Fibroblast of pulmonary artery (primary cell): ENCODE results near the gene PAPPA.

Experiments
- DNase-seq: peaks from one replicate; pipeline ENCODE4 v3.0.0-alpha.2; 2010; ENCODE audit warnings: low read depth
- H3K4me3 ChIP-seq: replicated peaks from 2 replicates; pipeline ENCODE4 v1.5.1; 2011; ENCODE audit warnings: low read depth, mild to moderate bottlenecking, control low read depth, low read length, moderate library complexity
- CTCF ChIP-seq: IDR thresholded peaks from 2 replicates; pipeline ENCODE4 v1.5.1; 2011; ENCODE audit warnings: mild to moderate bottlenecking, control low read depth, low read length, inconsistent platforms; ENCODE audit errors: missing control alignments

PAPPA gene

GRCh38 chr9:116381350-116381749 is 227.8 kb downstream of the PAPPA start:
- DNase-seq = peak; percentile 54
- no peak overlapping the region for H3K4me3 ChIP-seq
- TF ChIP-seq CTCF = no peak

- DNase-seq = no peak
- no peak overlapping the region for H3K4me3 ChIP-seq
- no peak for TF ChIP-seq CTCF
Observed at GRCh38 chr9:116382053-116382452, 228.5 kb downstream of the PAPPA start.

GRCh38 chr9:116383133-116383532 is 229.5 kb downstream of the PAPPA start:
- DNase-seq = no peak
- no peak for TF ChIP-seq CTCF
- H3K4me3 ChIP-seq = no peak overlapping the region

GRCh38 chr9:116383936-116384335 is 230.3 kb downstream of the PAPPA start:
- no peak overlapping the region for H3K4me3 ChIP-seq
- no peak for DNase-seq
- no peak for TF ChIP-seq CTCF

GRCh38 chr9:116387934-116388698 is 234.5 kb downstream of the PAPPA start:
- DNase-seq = no peak
- no peak for TF ChIP-seq CTCF

GRCh38 chr9:116389541-116390302 is 236.1 kb downstream of the PAPPA start:
- TF ChIP-seq CTCF = no peak
- H3K4me3 ChIP-seq = no peak overlapping the region
- no peak for DNase-seq

More at GRCh38 chr9:116387934-116388698, 234.5 kb downstream of the PAPPA start:
- no peak overlapping the region for H3K4me3 ChIP-seq
